Motor neuron (in vitro differentiated cells): ENCODE results near the gene TYSND1. TPM values are rescaled to one million over a fixed set of nuclear protein-coding genes. Genes with fewer than 3 reads are reported as not detected.

Experiments
- ATAC-seq, 8 experiments: fragments of 200-7000 bp; cut with Tn5 transposase; replicated peaks in 6 of 8; 2 replicates each; pipeline ENCODE4 v1.8.0; 2021; ENCODE audit warnings: mild to moderate bottlenecking in 8 of 8, moderate library complexity in 8 of 8
- H3K27ac ChIP-seq, 2 donors: fragments of 250-450 bp; sonication (Bioruptor Pico); 2 replicates each; pipeline ENCODE4 v1.9.0; 2021; ENCODE audit warnings: antibody characterized with exemption in 2 of 2, mild to moderate bottlenecking in 2 of 2, moderate library complexity in 1 of 2
- H3K4me1 ChIP-seq, 2 donors: fragments of 250-450 bp; sonication (Bioruptor Pico); replicated peaks in 1 of 2; 2 replicates each; pipeline ENCODE4 v1.6.1; 2021; ENCODE audit warnings: antibody characterized with exemption in 2 of 2, mild to moderate bottlenecking in 2 of 2, moderate library complexity in 1 of 2
- H3K4me3 ChIP-seq, 5 donors: fragments of 250-450 bp; sonication (Bioruptor Pico); 2 replicates each; pipeline ENCODE4 v1.9.0; 2021; ENCODE audit warnings: antibody characterized with exemption in 5 of 5, mild to moderate bottlenecking in 5 of 5, moderate library complexity in 4 of 5
- WGBS, 10 experiments: fragments of 450-650 bp; shearing (Covaris generic); methylation state at CpG; one replicate each; pipeline ENCODE4 v1.0.0; 2022; 5-methylcytosine and 5-hydroxymethylcytosine counted together
- in situ Hi-C, 9 experiments: fragments of 400-800 bp; cut with MboI; loops; one replicate each; pipeline ENCODE4 v1.15.0; 2021; ENCODE audit warnings: low sequenced_read_pairs in 9 of 9, low pct_unique_long_range_greater_than_20kb in 2 of 9; ENCODE audit not compliant: unreplicated experiment in 9 of 9
- total RNA-seq, 8 experiments: library from RNA; unstranded; fragments of 300-600 nt; gene quantifications; 2 replicates each; pipeline versions ENCODE4 v1.2.3 to v1.2.4, GENCODE V29; 2022

The TYSND1 gene
- total RNA-seq, 8 experiments from 2014 or later = 5.2 to 15.9 (median 7.9) TPM

GRCh38 chr10:70139151-70139996 is 7.1 kb downstream of the TYSND1 start:
- H3K27ac ChIP-seq = no peak overlapping the region
- in situ Hi-C loops = no loop called here
- no peak overlapping the region for H3K4me3 ChIP-seq
- H3K4me1 ChIP-seq = no peaks in the 10 kb centered on the region
- WGBS, 10 experiments = 33 to 100% (median 86%) methylated on average over 1 to 4 of the region's 11 CpGs; no CpG with 5 or more reads in 5 of the 10 experiments
- ATAC-seq = no peak

DNA sequence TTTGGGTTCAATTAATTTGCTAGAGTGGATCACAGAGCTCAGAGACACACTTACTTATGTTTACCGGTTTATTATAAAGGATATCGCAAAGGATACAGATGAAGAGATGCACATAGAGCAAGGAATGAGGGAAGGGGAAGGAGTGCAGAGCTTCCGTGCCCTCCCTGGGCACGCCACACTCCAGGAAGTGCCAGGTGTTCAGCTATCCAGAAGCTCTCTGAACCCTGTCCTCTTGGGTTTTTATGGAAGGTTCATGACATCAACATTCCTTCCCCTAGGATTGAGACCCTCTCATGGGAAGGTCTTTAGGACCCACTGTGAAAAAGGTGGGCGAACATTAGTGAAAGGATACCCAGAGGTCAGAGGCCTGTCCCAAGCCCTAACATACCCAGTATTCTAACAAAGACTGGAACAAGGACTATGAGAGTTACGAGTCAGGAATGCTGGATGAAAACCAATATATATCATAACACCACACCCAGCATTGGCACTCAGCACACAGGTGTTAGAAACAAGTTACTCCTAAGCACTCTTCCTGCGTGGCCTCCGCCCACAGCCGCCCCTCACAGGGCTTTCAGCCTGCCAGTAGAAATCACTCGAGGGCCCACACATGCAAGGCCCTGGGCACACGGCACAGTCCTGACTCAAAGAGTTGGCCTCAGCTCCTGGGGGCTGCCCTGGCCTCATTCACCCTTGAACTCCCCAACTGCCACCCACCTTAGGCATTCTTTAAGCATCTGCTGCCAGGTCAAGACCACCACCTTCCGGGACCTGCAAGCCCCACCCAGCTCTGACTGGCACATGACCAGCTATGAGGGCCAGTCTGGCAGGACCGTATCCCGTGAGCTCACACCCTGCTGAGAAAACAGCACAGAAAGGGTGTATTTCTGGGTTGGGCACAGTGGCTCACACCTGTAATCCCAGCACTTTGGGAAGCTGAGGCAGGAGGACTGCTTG is 8.3 kb downstream of the TYSND1 start:
- in situ Hi-C loops = no loop called here
- 89 to 100% (median 95%) methylated on average over 1 to 8 of the region's 14 CpGs; no CpG with 5 or more reads in 2 of the 10 experiments for WGBS, 10 experiments
- Histone ChIP-seq H3K4me3 (no peak overlapping the region), H3K27ac (no peak overlapping the region), H3K4me1 (no peaks in the 10 kb centered on the region)
- ATAC-seq = peak in 1 of 8 experiments; percentile 43

- no peak overlapping the region for H3K4me3 ChIP-seq
- in situ Hi-C loops = no loop called here
- 65 to 92% (median 80%) methylated on average over 3 to 6 of the region's 9 CpGs; no CpG with 5 or more reads in 4 of the 10 experiments for WGBS, 10 experiments
- no peak overlapping the region for H3K27ac ChIP-seq
- no peaks in the 10 kb centered on the region for H3K4me1 ChIP-seq
- ATAC-seq = no peak
Observed at GRCh38 chr10:70137135-70137534, 9.4 kb downstream of the TYSND1 start.

- no peaks in the 10 kb centered on the region for H3K4me1 ChIP-seq
- ATAC-seq = no peak
- H3K27ac ChIP-seq = no peak overlapping the region
- H3K4me3 ChIP-seq = no peak overlapping the region
- 53 to 100% (median 68%) methylated on average over 1 to 5 of the region's 7 CpGs; no CpG with 5 or more reads in 4 of the 10 experiments for WGBS, 10 experiments
- in situ Hi-C loops = no loop called here
Observed at GRCh38 chr10:70135684-70136083, 10.8 kb downstream of the TYSND1 start.

- Histone ChIP-seq H3K27ac (no peak overlapping the region), H3K4me3 (no peak overlapping the region), H3K4me1 (no peaks in the 10 kb centered on the region)
- in situ Hi-C loops = no loop called here
- WGBS, 10 experiments = 67 to 100% (median 90%) methylated on average over 1 to 3 of the region's 3 CpGs; no CpG with 5 or more reads in 2 of the 10 experiments
- no peak for ATAC-seq
Observed at GRCh38 chr10:70135046-70135445, 11.5 kb downstream of the TYSND1 start.

- H3K4me3 ChIP-seq = peak within 1 kb of the TSS; percentile 18 to 38 (median 30)
- 15 to 40% (median 33%) methylated on average over 1 to 24 of the region's 80 CpGs; no CpG with 5 or more reads in 6 of the 10 experiments for WGBS, 10 experiments
- H3K27ac ChIP-seq = no peak within 1 kb of the TSS
- H3K4me1 ChIP-seq = no peaks in the 10 kb centered on the region
- peak; percentile 83 to 90 (median 88) for ATAC-seq
- in situ Hi-C loops = no loop called here
Observed at GRCh38 chr10:70132098-70133029, 14.1 kb downstream of the TYSND1 start, which contains the start of gene AIFM2. Gene AIFM2, minus strand, starts transcription at chr10:70132825. Its CDS starts 8,741 bp downstream, at chr10:70124084.

DNA sequence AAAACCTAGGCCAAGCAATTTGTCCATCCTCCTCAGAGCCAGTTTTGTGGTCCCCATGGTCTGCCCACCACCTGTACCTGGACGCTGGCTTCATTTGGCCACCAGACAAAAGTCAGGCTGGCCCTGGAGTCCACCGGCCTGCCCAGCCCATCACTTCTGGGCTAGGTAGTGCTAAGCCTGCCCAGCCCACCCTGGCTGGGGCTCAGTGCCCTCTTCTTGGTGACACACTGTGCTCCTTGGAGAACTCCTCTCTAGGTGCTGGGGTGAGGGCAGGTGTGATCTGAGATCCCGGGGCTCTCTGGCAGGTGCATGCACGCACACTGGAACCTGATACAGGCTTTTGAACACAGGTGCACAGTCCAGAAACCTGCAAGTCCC is 15.0 kb downstream of the TYSND1 start:
- Histone ChIP-seq H3K27ac (no peak overlapping the region), H3K4me1 (no peaks in the 10 kb centered on the region), H3K4me3 (no peak overlapping the region)
- in situ Hi-C loops = no loop called here
- 91 to 100% methylated on average over 1 to 4 of the region's 4 CpGs; no CpG with 5 or more reads in 8 of the 10 experiments for WGBS, 10 experiments
- ATAC-seq = no peak

DNA sequence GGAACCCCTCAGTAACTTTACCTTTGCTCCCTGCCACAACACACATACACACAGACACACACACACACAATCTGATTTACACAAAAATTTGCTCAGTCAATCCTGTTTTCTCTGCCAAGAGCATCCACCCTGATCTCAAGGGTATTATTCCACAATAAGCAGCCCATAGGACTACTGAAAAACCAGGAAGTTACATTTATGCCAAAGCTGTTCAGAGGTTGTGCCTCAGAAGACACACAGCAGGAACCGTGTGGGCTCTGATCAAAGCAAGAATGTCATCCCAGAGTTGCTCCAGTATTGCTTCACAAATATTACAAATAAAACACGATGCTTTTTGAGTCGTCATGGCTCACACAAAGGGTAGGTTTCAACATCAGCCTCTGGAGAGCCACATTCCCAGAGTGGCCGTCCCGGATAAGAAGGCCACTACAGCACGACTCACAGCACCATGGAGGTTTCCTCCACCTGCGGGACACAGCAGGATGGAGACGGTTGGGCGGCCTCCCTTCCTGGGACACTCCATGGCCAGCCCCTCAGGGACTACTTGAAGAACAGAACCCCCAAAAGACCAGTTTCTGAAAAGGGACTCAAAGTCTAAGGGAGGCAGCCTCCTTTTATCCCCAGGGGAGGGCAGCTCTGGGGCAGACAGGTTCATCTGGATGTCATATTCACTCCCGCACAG is 15.5 kb downstream of the TYSND1 start:
- no peak for ATAC-seq
- Histone ChIP-seq H3K4me3 (no peak overlapping the region), H3K27ac (no peak overlapping the region), H3K4me1 (no peaks in the 10 kb centered on the region)
- in situ Hi-C loops = no loop called here
- WGBS, 10 experiments = 17 to 100% (median 85%) methylated on average over 1 to 9 of the region's 10 CpGs; no CpG with 5 or more reads in 2 of the 10 experiments

- no peak for ATAC-seq
- no peaks in the 10 kb centered on the region for H3K4me1 ChIP-seq
- H3K27ac ChIP-seq = no peak overlapping the region
- H3K4me3 ChIP-seq = no peak overlapping the region
- in situ Hi-C loops = no loop called here
- 61 to 100% (median 92%) methylated on average over 1 to 10 of the region's 15 CpGs; no CpG with 5 or more reads in 2 of the 10 experiments for WGBS, 10 experiments
Observed at GRCh38 chr10:70126700-70127395, 19.7 kb downstream of the TYSND1 start.

DNA sequence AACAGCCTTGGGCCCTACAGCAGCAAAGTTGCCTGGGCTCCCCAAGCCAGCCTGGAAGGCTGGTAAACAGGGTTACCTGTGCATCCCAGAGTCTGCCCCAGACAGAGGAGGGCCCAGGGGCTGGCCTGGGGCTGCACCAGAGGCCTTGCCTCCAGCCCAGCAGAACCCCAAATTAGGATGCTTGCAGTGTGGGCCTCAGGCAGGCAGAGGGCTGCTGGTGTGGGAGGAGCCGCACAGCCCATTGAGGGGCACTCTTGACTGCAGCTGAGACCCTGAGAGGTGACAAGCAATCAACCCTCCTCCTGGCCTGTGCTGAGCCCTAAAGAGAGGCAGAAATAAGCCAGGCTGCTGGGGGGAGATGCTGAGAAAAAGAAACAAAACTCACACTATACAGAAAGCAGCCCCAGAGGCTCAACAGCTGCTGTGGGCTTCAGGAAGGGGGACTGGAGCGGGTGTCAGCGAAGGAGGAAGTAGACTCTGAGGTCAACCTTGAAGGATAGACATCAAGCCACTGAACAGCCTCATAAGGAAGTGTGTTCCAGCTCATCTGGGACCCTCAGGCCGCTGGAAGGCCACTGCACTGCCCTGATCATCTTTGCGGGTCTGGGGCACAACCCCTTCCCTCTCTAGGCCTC is 20.5 kb downstream of the TYSND1 start:
- peak in 1 of 8 experiments; percentile 18 for ATAC-seq
- in situ Hi-C loops = no loop called here
- Histone ChIP-seq H3K27ac (no peak overlapping the region), H3K4me3 (no peak overlapping the region), H3K4me1 (no peaks in the 10 kb centered on the region)
- 20 to 100% (median 78%) methylated on average over 1 to 3 of the region's 5 CpGs; no CpG with 5 or more reads in 6 of the 10 experiments for WGBS, 10 experiments

DNA sequence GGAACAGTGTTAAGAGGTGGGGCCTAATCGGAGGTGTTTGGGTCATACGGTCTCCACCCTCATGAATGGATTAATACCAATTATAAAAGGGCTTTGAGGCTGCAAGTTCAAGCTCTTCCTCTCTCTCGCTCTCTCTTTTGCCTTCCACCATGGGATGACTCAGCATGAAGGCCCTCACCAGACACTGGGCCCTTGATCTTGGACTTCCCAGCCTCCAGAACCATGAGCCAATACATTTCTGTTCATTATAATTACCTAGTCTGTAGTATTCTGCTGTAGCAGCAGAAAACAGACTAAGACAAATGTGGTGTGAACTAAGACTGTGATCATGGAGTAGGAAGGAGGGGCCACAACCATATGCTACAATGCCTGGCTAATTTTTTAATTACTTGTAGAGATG is 21.6 kb downstream of the TYSND1 start:
- WGBS, 10 experiments = 72 to 100% (median 100%) methylated on average over 1 to 3 of the region's 3 CpGs; no CpG with 5 or more reads in 5 of the 10 experiments
- Histone ChIP-seq H3K4me1 (peaks cover under 1 to 1% of the 10 kb centered on the region in 2 donors), H3K4me3 (no peak overlapping the region), H3K27ac (no peak overlapping the region)
- in situ Hi-C loops = no loop called here
- no peak for ATAC-seq
